T47D (cell line): ENCODE data around the gene CYP19A1.
"Not testable (repeated sequence)": the region's sequence is repeated elsewhere in the genome, so short reads cannot be mapped to it uniquely, and the experiment has no call there.

ENCODE experiments used
- DNase-seq, 2 experiments: peaks; one replicate each; pipeline versions ENCODE4 v3.0.0 to v3.0.0-alpha.2; 2011 to 2012; ENCODE audit warnings: low read depth in 1 of 2, low spot score in 1 of 2
- JUND ChIP-seq: IDR thresholded peaks from 2 replicates; pipeline ENCODE4 v1.6.1; 2012; ENCODE audit warnings: low read depth
- in situ Hi-C: cut with HindIII; loops from 2 replicates; pipeline ENCODE4 v1.10.0; 2016; ENCODE audit warnings: low sequenced_read_pairs, low pct_unique_long_range_greater_than_20kb

CYP19A1 gene

DNA sequence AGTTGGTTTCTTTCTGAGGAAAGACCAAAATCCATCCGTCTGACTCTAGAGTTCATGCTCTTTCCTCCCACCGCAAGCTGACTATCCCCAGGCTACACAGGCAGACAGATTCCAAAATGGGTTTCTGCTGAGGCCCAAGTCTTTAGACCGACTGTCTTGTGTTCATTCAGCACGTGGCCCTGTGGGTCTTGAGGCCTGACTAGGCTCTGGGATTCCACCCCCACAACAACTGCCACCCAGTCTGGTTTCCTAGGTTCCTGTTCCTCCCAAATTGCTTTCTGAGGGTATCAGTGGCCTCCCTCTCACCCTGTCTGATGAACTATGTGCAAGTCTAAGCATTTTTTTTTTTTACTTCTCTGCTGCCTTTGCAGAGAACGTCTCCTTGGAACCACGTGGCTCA is 67.7 kb downstream of the CYP19A1 start:
- no peak for TF ChIP-seq JUND
- DNase-seq = no peak
- in situ Hi-C loops = no loop called here

DNA sequence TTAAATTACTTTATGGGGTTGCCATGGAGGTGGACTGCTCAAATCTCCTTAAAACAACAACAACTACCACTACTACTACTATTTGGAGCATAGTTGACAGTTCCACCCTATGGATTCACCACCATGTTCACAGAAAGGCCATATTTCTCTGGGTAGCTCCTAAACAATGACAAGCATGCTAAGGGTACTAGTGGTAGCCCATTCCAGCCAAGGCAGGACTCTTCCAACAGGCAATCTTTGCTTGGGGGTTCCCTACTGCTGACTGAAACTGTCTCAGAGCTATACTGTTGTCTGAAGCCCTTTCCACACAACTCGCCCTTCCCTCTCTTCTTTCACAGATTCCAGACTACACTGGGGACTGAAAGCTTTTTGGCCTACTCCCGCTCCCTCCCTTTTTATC is 68.9 kb downstream of the CYP19A1 start:
- DNase-seq = no peak
- no peak for TF ChIP-seq JUND
- in situ Hi-C loops = no loop called here

- no peak for TF ChIP-seq JUND
- in situ Hi-C loops = no loop called here
- DNase-seq = no peak
Measured at GRCh38 chr15:51267703-51268083, 70.7 kb downstream of the CYP19A1 start.

- DNase-seq = no peak
Measured at GRCh38 chr15:51267051-51267702, 71.2 kb downstream of the CYP19A1 start.

GRCh38 chr15:51266656-51267050 is 71.7 kb downstream of the CYP19A1 start:
- in situ Hi-C loops = no loop called here
- no peak for TF ChIP-seq JUND
- DNase-seq = no peak

More at GRCh38 chr15:51267051-51267702, 71.2 kb downstream of the CYP19A1 start:
- in situ Hi-C loops = no loop called here
- no peak for TF ChIP-seq JUND

DNA sequence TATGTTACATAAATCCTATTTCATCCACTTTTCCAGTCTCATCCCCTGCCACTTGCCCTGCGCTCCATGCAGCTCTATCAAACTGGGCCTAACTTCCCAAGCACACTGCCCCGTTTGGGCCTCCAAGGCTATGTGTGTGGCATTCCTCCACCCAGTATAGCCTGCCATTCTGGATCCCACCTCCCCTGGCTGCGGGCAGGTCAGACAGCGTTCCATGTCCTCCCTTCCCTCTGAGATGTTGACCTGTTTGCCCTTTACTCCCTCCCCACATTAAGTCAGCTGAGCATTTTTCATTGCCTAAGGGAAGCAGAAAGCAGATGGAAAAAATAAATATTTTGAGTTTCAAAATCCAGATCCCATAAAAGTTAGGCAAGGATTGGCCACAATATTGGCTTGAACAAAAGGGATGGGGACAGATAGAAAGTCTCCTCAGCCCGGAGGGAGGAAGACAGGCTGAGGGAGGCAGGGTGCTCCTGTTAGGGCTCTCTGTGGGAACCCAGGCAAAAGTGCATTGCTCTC is 73.3 kb downstream of the CYP19A1 start:
- DNase-seq = no peak
- no peak for TF ChIP-seq JUND
- in situ Hi-C loops = no loop called here

GRCh38 chr15:51263726-51264125 is 74.7 kb downstream of the CYP19A1 start:
- in situ Hi-C loops = no loop called here

GRCh38 chr15:51263116-51263515 is 75.3 kb downstream of the CYP19A1 start:
- in situ Hi-C loops = no loop called here
- no peak for DNase-seq
- no peak for TF ChIP-seq JUND

More at GRCh38 chr15:51263726-51264125, 74.7 kb downstream of the CYP19A1 start:
- DNase-seq = no peak
- TF ChIP-seq JUND = no peak

- in situ Hi-C loops = no loop called here
- TF ChIP-seq JUND = no peak
- DNase-seq = no peak
Measured at GRCh38 chr15:51262463-51262862, 75.9 kb downstream of the CYP19A1 start.

- DNase-seq, in situ Hi-C loops: not testable (repeated sequence)
Measured at GRCh38 chr15:51261113-51261512, 77.3 kb downstream of the CYP19A1 start.

DNA sequence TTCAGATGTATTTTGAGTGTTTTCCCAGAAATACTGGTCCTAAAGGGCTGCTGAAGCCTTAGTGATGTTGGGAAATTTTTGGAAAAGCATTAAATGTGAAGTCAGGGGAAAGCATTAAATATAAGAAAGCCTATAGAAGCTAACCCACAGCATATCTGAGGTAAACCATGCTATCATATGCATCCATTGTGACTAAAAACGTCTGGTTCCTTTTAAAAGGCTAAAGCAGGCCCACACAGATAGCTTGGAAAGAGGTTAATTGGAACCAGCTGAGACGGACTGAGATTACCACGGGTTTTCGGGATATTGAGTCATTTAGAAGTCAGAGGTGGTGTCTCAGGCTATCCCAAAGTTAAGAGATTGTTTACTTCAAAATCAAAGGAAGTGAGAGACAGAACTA is 78.2 kb downstream of the CYP19A1 start:
- DNase-seq = no peak
- in situ Hi-C loops = no loop called here
- TF ChIP-seq JUND = no peak

GRCh38 chr15:51255533-51255932 is 82.9 kb downstream of the CYP19A1 start:
- in situ Hi-C loops = no loop called here
- DNase-seq = no peak
- no peak for TF ChIP-seq JUND

GRCh38 chr15:51253366-51253765 is 85.0 kb downstream of the CYP19A1 start:
- no peak for TF ChIP-seq JUND
- DNase-seq = no peak

GRCh38 chr15:51252671-51253070 is 85.7 kb downstream of the CYP19A1 start:
- DNase-seq = no peak
- in situ Hi-C loops = no loop called here
- TF ChIP-seq JUND = no peak

More at GRCh38 chr15:51253366-51253765, 85.0 kb downstream of the CYP19A1 start:
- in situ Hi-C loops = no loop called here
